Measurements from ENCODE around the gene FAM13B.

GRCh38 chr5:138029501-138029900 is 3.4 kb downstream of the FAM13B start:
- TF ChIP-seq CTCF (IDR thresholded peaks at IDR 0.05), result no peak
- TF ChIP-seq POLR2A (IDR thresholded peaks at IDR 0.05; ENCODE audit: low read depth), result no peak

Data from esophagus muscularis mucosa (tissue), 3 donors.